Left cardiac atrium (tissue), 4 donors: ENCODE data around the gene SLC51A. TPM values are rescaled to one million over a fixed set of nuclear protein-coding genes. Genes with fewer than 3 reads are reported as not detected.
A peak's percentile ranks its signal among the peaks of the same experiment; 100 is the strongest.
"Not testable (repeated sequence)": the region's sequence is repeated elsewhere in the genome, so short reads cannot be mapped to it uniquely, and the experiment has no call there.

Source experiments
- ATAC-seq, 2 donors: fragments of 200-7000 bp; cut with Tn5 transposase; one replicate each; pipeline ENCODE4 v1.9.1; 2020; ENCODE audit warnings: mild to moderate bottlenecking in 2 of 2, moderate library complexity in 2 of 2
- DNase-seq: peaks from one replicate; pipeline ENCODE4 v3.0.0-alpha.2; 2020
- intact Hi-C, 2 donors: fragments of 100-400 bp; cut with DNase I; formaldehyde crosslinking; loops; one replicate each; pipeline versions ENCODE4 v1.14.1 to v1.15.1; 2022 to 2023
- total RNA-seq, 2 donors: library from RNA; stranded (reverse); fragmentation: NEBNext Ultra II Directional; extraction: Animal tissue kit (Norgen Biotek cat#: 25700); gene quantifications; one replicate each; pipeline ENCODE4 v1.2.1, GENCODE V29; 2021
- donor health status: DM: no; HTN: yes; CAD: no.
- donor health status: DM: no; HTN: yes; CAD: no; lungs with severe emphysema.
- donor health status: DM: yes; HTN: yes; CAD: no.
- donor health status: Dilated cardiomyopathy.

SLC51A gene
- total RNA-seq, 2 donors from 2014 or later, result 0.32 to 0.50 TPM

GRCh38 chr3:196209944-196210672 is 6.2 kb upstream of the SLC51A start:
- ATAC-seq, intact Hi-C loops, DNase-seq: not testable (repeated sequence)

- intact Hi-C loops, result no loop called here
- ATAC-seq (no peak), DNase-seq (no peak)
Measured at GRCh38 chr3:196210673-196211556, 5.4 kb upstream of the SLC51A start, which contains the start of gene ZDHHC19. TSS of gene ZDHHC19 (minus strand) at chr3:196211400. CDS start at chr3:196211315, 85 bp downstream.

DNA sequence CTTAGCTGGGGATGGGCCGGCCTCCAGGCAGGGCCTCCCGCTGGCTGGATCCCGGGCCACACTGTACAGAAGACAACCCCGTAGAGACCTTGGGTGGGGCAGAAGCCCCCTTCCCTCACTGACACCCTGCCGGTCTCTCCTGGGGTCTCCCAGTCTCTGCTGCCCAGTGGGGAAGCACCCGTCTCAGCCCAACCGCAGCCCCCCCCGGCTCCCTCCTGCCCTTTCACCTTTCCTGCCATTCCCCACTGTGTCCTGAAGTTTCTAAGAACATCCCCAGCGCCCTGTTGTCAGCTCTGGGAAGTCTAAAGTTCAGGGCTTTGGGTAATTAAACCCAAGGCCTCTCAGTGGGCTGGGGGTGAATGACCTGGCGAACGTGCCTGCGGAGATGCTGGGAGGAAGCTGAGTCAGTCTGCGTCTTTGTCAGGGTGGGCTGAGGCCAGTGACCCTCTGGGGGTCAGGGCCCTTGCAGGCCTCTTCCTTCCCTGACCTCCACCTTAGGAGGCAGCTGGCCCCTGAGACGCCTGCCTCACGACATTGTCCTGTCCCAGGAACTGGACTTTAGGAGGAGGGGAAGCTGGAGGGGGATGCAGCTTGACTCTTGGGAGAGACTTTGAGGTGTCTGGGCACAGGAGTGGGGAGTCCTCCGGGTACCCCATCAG is 1.4 kb upstream of the SLC51A start:
- intact Hi-C loops, result no loop called here
- ATAC-seq (no peak), DNase-seq (no peak)

GRCh38 chr3:196215493-196216020 is 777 bp upstream of the SLC51A start:
- DNase-seq (no peak), ATAC-seq (no peak)
- intact Hi-C loops, result no loop called here

- DNase-seq (no peak), ATAC-seq (no peak)
- intact Hi-C loops, result no loop called here
Measured at GRCh38 chr3:196216681-196217211, 412 bp downstream of the SLC51A start.

DNA sequence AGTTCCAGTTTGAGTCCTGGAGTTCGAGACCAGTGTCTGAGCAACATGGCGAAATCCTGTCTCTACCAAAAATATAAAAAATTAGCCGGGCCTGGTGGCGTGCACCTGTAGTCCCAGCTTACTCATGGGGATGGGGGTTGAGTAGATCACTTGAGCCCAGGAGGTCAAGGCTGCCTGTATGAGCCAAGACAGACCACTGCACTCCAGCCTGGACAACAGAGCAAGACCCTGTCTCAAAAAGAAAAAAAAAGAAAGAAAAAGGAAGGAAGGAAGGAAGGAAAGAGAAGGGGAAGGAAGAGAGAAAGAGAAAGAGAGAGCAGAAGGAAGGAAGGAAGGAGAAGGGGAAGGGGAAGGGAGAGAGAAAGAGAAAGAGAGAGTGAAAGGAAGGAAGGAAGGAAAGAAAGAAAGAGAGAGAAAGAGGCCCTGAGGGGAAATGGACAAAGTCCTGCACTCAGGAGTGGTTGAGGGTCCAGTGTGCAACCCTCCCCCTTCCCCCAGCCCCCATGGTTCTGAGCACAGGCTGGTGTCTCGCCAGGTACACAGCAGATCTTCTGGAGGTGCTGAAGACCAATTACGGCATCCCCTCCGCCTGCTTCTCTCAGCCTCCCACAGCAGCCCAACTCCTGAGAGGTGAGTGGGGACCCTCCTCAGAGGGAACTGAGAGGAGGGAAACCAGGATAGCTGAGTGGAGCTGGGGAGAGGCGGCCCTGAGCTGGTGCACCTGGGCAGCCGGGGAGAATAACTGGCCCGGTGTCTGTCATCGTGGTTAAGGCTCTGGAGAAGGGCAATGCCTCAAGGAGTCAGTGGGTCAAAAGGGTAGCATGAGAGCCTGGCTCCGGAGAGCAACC is 1.2 kb downstream of the SLC51A start:
- no peak for DNase-seq
- ATAC-seq, result no peak
- intact Hi-C loops, result no loop called here

DNA sequence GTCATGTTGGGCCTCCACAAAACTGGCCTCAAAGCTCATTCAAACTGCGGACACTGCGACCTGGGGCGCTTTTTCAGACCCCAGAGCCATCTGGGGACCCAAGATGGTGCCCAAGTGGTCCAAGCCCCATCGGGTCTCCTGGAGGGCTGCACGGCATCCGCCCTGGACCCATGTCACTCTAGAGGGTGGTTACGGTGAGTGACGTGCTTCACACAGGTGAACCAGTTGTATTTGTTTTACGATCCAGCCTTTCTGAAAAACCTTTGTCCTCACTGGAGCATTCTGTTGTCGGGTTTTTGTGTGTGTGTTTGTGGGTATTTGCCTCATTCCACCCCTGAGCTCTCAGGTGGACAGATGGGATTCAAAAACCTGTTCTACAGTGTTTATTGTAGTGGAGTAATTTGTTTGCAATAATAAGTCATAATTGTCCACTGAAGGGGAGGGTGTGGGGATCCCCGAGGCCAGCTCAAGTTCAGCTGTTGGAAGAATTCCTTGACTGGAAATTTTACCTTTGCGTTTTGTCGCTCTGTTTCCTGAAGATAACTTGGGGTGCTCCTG is 1.9 kb downstream of the SLC51A start:
- DNase-seq (no peak), ATAC-seq (no peak)
- intact Hi-C loops, result no loop called here

- ATAC-seq, result peak; percentile 79 to 89
- intact Hi-C loops, result no loop called here
- peak; percentile 80 for DNase-seq
Measured at GRCh38 chr3:196219194-196219969, 3.0 kb downstream of the SLC51A start.

GRCh38 chr3:196219970-196220311 is 3.6 kb downstream of the SLC51A start:
- intact Hi-C loops, result no loop called here
- DNase-seq (no peak), ATAC-seq (no peak)

DNA sequence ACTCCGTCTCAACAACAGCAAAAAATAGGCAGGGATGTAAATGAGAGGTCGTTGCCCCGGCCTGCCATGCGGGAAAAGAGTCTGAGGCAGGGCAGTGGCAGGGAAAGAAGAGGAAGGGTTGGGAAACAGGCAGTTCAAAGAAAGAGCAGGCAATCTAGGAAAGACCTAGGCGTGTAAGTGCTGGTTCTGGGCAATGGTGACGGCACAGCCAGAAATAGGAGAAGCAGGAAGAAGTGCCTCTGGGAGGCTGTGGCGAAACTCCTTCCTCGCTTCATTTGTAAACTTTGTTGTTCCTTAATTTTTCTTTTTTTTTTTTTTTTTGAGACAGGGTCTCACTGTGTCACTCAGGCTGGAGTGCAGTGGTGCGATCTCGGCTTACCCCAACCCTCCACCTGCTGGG is 4.3 kb downstream of the SLC51A start:
- intact Hi-C loops, result no loop called here
- no peak for DNase-seq
- peak; percentile 19 to 21 for ATAC-seq

DNA sequence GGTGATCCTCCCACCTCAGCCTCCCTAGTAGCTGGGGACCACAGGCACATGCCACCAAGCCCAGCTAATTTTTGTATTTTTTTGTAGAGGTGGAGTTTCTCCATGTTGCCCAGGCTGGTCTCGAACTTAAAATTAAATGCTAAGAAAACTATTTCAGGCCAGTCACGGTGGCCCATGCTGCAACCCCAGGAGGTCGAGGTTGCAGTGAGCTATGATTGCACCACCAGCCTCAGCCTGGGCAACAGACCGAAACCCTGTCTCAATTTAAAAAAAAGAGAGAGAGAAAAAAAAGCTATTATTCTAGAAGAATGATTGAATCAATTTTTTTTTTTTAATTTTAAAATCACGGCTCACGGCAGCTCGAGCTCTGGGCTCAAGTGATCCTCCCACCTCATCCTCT is 4.7 kb downstream of the SLC51A start:
- intact Hi-C loops, result no loop called here
- ATAC-seq (no peak), DNase-seq (no peak)

GRCh38 chr3:196222876-196223595 is 6.7 kb downstream of the SLC51A start:
- intact Hi-C loops, result no loop called here
- DNase-seq, result no peak
- no peak for ATAC-seq

- intact Hi-C loops, result no loop called here
- no peak for DNase-seq
- ATAC-seq, result no peak
Measured at GRCh38 chr3:196225086-196225485, 8.8 kb downstream of the SLC51A start.

DNA sequence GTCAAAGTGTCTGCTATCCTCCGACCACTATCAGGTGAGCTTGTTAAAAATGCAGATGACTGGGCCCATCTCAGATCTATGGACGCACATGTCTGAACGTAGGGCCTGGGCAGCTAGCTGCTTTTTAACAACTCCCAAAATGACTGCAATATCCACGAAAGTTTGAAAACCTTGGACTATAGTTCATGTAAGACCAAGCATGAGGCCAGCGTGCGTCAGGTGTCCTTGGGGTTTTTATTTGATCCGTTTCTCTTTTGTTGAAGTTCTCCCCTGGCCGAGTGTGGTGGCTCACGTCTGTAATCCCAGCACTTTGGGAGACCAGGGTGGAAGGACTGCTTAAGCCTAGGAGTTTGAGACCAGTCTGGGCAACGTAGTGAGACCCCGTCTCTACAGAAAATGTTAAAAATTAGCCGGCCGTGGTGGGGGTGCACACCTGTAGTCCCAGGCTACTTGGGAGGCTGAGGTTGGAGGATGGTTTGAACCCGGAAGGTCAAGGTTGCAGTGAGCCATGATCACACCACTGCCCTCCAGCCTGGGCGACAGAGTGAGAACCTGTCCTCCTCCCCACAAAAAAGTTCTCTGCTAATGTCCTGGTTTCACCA is 9.5 kb downstream of the SLC51A start:
- ATAC-seq (no peak), DNase-seq (no peak)
- intact Hi-C loops, result no loop called here

GRCh38 chr3:196227121-196227561 is 10.8 kb downstream of the SLC51A start:
- intact Hi-C loops, result no loop called here
- DNase-seq (no peak), ATAC-seq (no peak)
